Stimulated activated CD8-positive, alpha-beta memory T cell treated with anti-CD3 and anti-CD28 coated beads, Interleukin-2, amount 100 ng/mL, for 1 hour (primary cell): Measurements from ENCODE around the gene RNASE13.
"Not testable (repeated sequence)": the region's sequence is repeated elsewhere in the genome, so short reads cannot be mapped to it uniquely, and the experiment has no call there.

ENCODE experiments used
- DNase-seq, 2 donors: peaks; one replicate each; pipeline ENCODE4 v3.0.0-alpha.2; 2020; ENCODE audit warnings: low read depth in 2 of 2

RNASE13 gene

GRCh38 chr14:21042918-21043317 is 8.3 kb upstream of the RNASE13 start:
- DNase-seq, result no peak

DNA sequence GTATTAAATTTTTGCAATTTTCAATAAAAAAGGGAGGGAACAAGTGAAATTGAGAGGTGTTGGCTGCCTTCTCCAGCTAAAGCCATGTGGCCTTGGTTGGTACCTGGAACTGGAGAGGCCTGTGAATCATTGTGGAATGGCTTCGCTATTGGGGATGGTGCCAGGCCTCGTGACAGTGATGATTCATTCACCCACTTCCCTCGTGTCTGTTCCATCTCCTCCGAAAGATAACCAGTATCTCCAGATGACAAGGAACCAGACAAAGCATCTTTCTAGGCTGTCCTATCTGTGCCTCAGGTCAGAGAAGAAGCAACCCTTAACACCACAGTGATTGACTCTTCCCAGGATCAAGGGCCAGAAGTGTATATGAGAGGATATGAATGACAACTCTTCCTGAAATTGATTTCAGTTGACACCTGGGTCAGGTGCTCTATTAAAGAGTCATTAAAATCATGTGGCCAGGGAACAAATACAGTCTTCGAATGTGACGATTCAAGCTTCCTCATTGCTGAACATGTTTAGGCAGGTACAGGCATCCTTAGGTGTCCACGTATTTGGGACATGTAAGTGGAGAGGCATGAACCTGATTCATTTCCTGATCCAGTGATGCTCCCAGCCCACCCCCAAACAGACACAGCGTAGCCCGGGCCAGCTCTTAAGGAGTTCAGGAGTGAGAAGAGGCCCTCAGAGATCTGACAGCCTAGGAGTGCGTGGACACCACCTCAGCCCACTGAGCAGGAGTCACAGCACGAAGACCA is 7.2 kb upstream of the RNASE13 start, which contains the start of gene RNASE7:
TSS of gene RNASE7 (plus strand) at position 687 of the 758 bp plus-strand sequence. CDS start 631 bp downstream, outside the sequence.
- DNase-seq, result no peak

- not testable (repeated sequence) for DNase-seq
These were observed 6.3 kb upstream of the RNASE13 start for GRCh38 chr14:21040941-21041340.

DNA sequence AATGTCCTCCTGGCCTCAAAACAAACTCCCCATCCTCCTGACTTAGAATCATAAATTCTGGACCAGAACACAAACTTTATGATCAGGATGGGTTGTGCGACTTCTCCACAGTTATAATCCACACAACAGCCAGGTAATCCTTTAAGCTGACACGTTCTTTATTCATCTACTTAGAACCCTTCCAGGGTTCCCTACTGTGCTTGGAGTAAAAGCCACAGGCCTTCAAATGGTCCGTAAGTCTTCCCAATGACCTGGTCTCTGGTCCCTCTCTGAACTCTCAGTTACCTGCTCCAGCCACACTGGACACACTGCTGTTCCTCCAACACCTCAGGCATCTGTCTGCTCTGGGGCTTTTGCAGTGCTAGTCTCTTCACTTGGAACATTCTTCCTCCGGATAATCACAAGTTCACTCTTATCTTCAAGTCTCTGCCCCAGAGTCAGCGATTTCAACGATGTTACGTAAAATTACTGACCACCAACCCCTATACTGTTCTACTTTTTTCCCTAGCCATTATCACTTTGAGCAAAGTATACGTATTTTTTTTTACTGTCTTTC is 5.8 kb upstream of the RNASE13 start:
- DNase-seq, result no peak

GRCh38 chr14:21039585-21040369 is 5.2 kb upstream of the RNASE13 start:
- no peak for DNase-seq

GRCh38 chr14:21038441-21039422 is 4.1 kb upstream of the RNASE13 start:
- no peak for DNase-seq

GRCh38 chr14:21037156-21037555 is 2.5 kb upstream of the RNASE13 start:
- no peak for DNase-seq

DNA sequence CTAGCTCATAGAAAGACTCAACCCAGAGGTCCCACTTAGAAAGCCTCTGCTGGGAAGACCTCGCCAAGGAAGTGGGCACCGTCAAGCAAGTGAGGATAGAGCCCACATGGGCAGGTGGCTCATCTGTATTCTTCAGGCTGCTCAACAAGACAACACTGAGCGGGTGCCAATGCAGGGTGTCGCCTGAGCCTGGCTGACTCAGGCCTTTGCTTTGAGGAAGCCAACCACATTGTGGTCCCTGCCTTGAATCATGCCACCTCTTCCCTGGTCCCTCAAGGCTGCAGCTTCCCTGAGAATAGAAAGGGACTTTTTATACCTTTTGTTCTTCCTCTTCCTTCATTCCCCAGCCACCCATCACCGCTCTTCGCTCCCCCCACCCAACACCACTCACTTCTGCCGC is 2.1 kb upstream of the RNASE13 start:
- no peak for DNase-seq

- DNase-seq, result no peak
These were observed 1.4 kb downstream of the RNASE13 start for GRCh38 chr14:21033133-21033698.

GRCh38 chr14:21032326-21033132 is 2.1 kb downstream of the RNASE13 start:
- no peak for DNase-seq

GRCh38 chr14:21030531-21030930 is 4.1 kb downstream of the RNASE13 start:
- DNase-seq, result no peak

DNA sequence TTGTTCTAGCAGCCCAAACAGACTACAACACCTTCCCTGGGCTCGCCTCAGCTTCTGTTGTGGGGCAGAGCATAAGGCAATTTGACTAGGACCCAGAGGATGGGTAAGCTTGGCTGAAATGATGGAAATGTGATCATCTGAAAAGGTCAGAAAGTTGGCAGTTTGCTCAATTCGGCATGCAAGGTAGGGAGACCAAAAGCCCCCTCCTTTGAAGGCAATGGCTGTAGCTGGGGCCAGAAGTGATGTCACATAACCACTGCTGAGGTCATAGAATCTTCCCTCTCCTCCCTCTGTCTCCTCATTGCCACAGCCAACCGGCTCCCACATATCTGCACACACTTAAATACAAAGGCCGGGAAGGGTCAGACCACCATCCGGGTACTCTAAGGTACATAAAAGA is 4.7 kb downstream of the RNASE13 start, which contains the start of gene TPPP2:
TSS of gene TPPP2 (plus strand) at position 301 of the 400 bp plus-strand sequence. CDS start 365 bp downstream, outside the sequence.
- no peak for DNase-seq

DNA sequence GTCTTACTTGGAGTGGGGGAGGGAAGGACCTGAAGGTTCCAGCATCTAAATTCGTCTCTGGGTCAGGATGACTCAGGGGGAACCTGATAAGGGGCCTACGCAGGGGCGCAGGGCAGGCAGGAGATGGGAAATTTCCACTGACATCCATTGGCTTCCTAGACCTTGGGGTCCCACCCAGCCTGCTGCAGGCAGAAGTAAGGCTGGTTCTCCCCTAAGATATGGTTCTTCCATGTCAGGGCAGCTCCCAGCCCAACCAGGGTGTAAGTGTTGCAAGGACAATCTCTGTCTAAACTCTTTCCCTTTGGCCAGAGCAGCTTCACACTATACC is 7.7 kb downstream of the RNASE13 start:
- DNase-seq, result no peak

GRCh38 chr14:21026274-21026987 is 8.2 kb downstream of the RNASE13 start:
- DNase-seq, result no peak

- DNase-seq, result no peak
These were observed 9.0 kb downstream of the RNASE13 start for GRCh38 chr14:21025371-21026273.

GRCh38 chr14:21024585-21025370 is 9.8 kb downstream of the RNASE13 start, which contains the start of gene NDRG2:
Gene NDRG2 (minus strand): TSS chr14:21025061. CDS start chr14:21023315, 1,746 bp downstream.
- DNase-seq, result peak; percentile 60 to 64

GRCh38 chr14:21023817-21024584 is 10.6 kb downstream of the RNASE13 start:
- no peak for DNase-seq
